GM12875 (cell line): ENCODE data around the gene CADM1.

Source experiments
- H3K4me3 ChIP-seq: one replicate; pipeline ENCODE4 v1.5.1; 2011; ENCODE audit warnings: low read depth, low read length, control low read depth
- CTCF ChIP-seq: IDR thresholded peaks from 2 replicates; pipeline ENCODE4 v1.5.1; 2011; ENCODE audit warnings: low read depth, mild to moderate bottlenecking, control low read depth, inconsistent platforms, low read length, moderate library complexity, borderline replicate concordance; ENCODE audit not compliant: insufficient read depth

Gene CADM1

GRCh38 chr11:115458877-115459276 lies 45.3 kb downstream of the CADM1 start:
- TF ChIP-seq CTCF, result no peak
- no peak overlapping the region for H3K4me3 ChIP-seq

- TF ChIP-seq CTCF, result no peak
These were observed 48.2 kb downstream of the CADM1 start for GRCh38 chr11:115456019-115456418.

GRCh38 chr11:115455613-115456012 lies 48.6 kb downstream of the CADM1 start:
- H3K4me3 ChIP-seq, result no peak overlapping the region
- TF ChIP-seq CTCF, result no peak

More at GRCh38 chr11:115456019-115456418, 48.2 kb downstream of the CADM1 start:
- H3K4me3 ChIP-seq, result no peak overlapping the region

GRCh38 chr11:115454525-115454924 lies 49.7 kb downstream of the CADM1 start:
- H3K4me3 ChIP-seq, result no peak overlapping the region
- no peak for TF ChIP-seq CTCF

GRCh38 chr11:115453693-115454490 lies 50.3 kb downstream of the CADM1 start:
- TF ChIP-seq CTCF, result no peak
- no peak overlapping the region for H3K4me3 ChIP-seq

- no peak for TF ChIP-seq CTCF
These were observed 52.0 kb downstream of the CADM1 start for GRCh38 chr11:115452241-115452640.

GRCh38 chr11:115450519-115450918 lies 53.7 kb downstream of the CADM1 start:
- no peak overlapping the region for H3K4me3 ChIP-seq
- no peak for TF ChIP-seq CTCF

More at GRCh38 chr11:115452241-115452640, 52.0 kb downstream of the CADM1 start:
- no peak overlapping the region for H3K4me3 ChIP-seq
